Measurements from ENCODE around the gene CEP126.

DNA sequence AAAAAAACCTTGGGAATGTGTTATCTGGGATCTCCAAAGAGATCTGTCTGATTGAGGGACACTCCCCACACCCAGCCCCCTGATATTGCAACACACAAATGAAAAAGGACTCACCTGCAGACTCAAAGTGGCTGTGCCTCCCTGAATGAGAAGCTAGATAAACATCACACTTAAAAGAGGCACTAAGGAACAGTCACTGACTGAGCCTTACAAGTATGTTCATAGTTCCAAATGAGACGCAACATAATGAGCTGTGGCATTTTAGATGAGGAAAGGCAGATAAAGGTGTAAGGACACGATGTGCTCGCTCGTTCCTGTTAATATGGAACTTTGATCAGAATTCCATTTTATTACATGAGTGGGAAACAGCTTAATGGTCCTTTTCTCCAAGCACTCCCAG is 111.4 kb downstream of the CEP126 start:
- TF ChIP-seq, protein P1, sequence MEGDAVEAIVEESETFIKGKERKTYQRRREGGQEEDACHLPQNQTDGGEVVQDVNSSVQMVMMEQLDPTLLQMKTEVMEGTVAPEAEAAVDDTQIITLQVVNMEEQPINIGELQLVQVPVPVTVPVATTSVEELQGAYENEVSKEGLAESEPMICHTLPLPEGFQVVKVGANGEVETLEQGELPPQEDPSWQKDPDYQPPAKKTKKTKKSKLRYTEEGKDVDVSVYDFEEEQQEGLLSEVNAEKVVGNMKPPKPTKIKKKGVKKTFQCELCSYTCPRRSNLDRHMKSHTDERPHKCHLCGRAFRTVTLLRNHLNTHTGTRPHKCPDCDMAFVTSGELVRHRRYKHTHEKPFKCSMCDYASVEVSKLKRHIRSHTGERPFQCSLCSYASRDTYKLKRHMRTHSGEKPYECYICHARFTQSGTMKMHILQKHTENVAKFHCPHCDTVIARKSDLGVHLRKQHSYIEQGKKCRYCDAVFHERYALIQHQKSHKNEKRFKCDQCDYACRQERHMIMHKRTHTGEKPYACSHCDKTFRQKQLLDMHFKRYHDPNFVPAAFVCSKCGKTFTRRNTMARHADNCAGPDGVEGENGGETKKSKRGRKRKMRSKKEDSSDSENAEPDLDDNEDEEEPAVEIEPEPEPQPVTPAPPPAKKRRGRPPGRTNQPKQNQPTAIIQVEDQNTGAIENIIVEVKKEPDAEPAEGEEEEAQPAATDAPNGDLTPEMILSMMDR (IDR thresholded peaks at IDR 0.05 in 8 of 11, conservative IDR thresholded peaks at IDR 0.05 in 3 of 11), result no peak
- TF ChIP-seq POLR2A (IDR thresholded peaks at IDR 0.05), result no peak
- TF ChIP-seq POLR2AphosphoS5 (IDR thresholded peaks at IDR 0.05), result no peak
